NCI-H2171 (cell line): Measurements from ENCODE around the gene DPP6.
"Not testable (repeated sequence)": the region's sequence is repeated elsewhere in the genome, so short reads cannot be mapped to it uniquely, and the experiment has no call there.

Source experiments
- DNase-seq: peaks from one replicate; lab custom pipeline; 2025; lab: John Stamatoyannopoulos, UW

Gene DPP6

GRCh38 chr7:154656618-154657017 is 604.4 kb downstream of the DPP6 start:
- DNase-seq = no peak

GRCh38 chr7:154666768-154667167 is 614.6 kb downstream of the DPP6 start:
- no peak for DNase-seq

GRCh38 chr7:154672659-154673415 is 620.6 kb downstream of the DPP6 start:
- DNase-seq = no peak

DNA sequence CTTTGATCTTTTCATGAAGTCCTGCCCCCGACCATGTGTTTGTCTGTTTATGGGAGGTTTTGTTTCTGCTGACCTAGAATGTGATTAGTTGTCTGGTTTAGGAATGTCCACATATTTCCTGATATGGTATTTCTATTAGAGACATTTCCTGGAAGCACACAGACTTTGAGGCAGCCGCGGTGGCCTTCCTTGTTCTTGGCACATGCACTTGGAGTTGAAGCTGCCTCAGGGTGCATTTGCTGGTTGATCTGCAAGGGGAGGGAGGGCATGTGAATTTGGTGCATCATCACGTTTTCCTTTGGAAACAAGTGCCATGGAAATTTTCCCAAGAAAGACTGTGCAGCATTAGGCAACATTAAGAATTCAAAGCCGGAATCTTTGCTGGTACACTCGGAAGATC is 622.0 kb downstream of the DPP6 start:
- no peak for DNase-seq

DNA sequence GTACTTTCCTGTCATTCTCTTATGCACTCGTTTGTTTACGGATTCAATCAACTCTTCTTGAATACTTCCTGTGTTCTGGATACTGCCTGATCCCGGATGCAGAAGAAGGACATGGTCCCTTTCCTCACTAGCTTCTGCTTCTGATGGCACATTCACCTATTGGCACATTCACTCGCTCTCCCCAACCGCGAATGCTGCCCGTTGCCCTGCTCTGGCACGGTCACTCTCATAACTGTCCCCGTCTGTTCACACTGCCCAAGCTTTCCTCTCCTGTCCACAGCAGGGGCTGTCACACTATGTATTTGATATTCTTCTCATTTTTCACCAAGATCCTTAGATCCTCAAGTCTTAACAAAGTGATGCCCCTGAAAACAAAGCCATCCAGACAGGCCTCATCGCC is 623.4 kb downstream of the DPP6 start:
- no peak for DNase-seq

- DNase-seq = not testable (repeated sequence)
Measured at GRCh38 chr7:154676033-154676421, 623.8 kb downstream of the DPP6 start.

GRCh38 chr7:154676422-154677073 is 624.4 kb downstream of the DPP6 start:
- DNase-seq = no peak

DNA sequence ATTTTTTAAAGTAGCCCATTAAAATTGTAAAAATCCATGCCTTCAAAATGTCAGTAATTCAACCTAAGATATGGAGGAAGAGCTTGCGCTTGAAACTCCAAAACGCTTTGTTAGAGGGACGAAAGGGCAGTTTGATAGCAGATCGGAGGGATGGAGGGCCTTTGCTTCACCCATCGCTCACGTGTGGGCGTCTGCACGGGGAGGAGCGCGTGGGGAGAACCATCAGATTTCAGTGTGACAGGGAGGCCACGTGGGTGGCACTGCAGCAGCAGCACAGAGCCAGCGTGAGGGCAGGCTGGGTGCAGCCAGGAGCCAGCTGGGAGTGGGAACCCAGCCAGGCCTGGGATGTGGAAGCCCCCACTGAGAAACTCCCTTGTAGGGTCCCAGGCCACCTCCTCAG is 625.3 kb downstream of the DPP6 start:
- no peak for DNase-seq

GRCh38 chr7:154678001-154678550 is 625.9 kb downstream of the DPP6 start:
- not testable (repeated sequence) for DNase-seq

DNA sequence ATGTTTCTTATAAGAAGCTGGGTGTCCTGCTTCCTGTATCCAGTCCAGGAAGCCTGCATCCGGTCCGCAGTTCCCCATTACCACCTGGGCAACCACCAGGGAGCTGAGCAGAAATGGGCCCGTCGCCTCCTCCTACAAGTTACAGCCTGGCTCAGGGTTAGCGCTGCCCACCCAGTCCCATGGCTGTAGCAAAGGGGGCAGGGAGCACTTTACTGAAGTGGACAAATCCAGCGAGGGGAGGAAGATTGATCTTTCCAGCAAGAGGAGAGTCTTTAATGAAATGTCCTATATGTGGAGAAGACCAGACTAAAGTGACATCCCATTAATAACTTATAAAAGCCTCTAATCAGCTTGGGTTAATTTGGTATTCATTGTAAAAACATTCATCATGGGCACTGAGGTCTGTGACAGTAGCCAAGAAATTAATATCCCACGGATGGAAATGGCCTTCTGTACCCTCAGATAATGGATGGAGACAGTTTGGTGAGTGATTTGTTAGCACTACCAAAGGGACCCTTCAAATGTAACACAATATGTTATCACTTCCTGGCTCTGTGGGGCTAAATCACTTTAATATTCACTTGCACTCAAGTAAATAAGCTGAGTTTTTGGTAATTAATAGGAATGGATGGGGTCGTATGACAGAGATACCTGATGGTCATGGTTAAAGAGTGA is 627.3 kb downstream of the DPP6 start:
- no peak for DNase-seq

GRCh38 chr7:154680894-154681659 is 628.9 kb downstream of the DPP6 start:
- no peak for DNase-seq

- DNase-seq = no peak
Measured at GRCh38 chr7:154682003-154682402, 629.8 kb downstream of the DPP6 start.

GRCh38 chr7:154684666-154685563 is 632.7 kb downstream of the DPP6 start:
- DNase-seq = no peak

DNA sequence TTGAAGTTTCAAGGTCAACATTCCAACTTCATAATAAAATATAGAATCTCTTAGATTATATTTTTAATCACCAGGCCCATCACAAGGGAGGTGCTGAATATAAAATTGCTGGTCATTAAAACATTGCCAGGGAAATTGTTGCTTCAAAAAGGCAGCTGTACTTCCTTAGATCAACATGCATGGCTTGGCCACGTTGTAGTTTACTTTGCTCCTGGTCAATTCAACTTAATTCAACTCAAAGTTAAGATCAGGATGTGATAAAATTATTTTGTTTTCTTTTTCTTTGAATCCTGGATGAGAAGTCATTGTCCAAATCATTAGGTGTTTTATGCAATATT is 633.3 kb downstream of the DPP6 start:
- no peak for DNase-seq

DNA sequence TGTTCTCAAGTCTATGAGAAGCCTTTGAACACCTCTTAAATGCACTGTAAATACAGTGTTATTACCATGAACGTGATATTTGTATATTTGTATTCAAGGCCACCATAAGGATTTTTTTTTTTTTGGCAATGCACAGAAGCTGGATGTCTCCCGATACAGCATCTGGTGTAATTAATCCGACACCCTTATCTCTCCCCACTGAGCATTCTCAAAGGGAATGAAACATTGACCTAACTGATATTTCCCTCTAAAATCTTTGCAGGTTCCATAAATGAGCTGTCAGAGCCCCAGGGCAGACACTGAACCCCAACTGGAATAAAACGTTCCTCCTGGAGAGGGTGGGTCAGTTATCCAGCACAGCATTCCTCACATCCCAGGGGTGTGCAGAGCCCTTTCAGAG is 634.1 kb downstream of the DPP6 start:
- no peak for DNase-seq

GRCh38 chr7:154688952-154689351 is 636.8 kb downstream of the DPP6 start:
- no peak for DNase-seq

DNA sequence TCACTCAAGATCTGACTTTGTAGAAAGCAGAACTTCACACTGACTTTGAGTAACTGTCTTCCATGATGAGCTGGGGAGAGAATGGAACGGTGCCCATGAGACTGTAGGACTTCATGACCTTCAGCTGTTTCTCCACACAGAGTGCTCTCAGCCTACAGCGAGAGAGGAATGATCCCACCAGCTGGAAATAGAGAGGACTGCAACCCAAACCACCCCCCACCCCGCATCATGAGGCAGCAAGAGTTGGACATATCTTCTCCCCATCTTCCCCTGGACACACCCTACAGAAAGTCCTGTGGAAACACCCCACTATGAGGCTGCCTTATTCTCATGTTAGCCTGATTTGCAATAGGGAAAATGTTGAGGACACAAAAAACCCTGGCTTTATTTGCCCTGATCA is 638.2 kb downstream of the DPP6 start:
- DNase-seq = no peak

DNA sequence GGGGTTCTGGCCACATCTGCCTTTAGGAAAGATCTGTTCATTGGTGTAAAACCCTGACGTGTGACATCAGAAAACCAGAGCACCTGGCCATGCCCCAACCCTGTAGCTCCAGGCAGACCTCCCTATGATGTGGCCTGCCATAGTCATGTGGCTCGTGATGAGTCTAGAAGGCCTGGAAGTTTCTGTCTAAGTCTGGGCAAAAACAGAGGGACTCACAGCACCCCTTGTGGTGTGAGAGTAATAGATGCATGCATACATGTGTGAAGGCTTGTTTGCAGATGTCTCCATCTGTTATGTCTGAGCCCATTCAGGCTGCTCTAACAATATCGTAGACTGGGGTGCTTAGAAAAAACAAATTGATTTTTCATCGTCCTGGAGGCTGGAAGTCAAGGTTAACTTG is 641.5 kb downstream of the DPP6 start:
- DNase-seq = no peak

DNA sequence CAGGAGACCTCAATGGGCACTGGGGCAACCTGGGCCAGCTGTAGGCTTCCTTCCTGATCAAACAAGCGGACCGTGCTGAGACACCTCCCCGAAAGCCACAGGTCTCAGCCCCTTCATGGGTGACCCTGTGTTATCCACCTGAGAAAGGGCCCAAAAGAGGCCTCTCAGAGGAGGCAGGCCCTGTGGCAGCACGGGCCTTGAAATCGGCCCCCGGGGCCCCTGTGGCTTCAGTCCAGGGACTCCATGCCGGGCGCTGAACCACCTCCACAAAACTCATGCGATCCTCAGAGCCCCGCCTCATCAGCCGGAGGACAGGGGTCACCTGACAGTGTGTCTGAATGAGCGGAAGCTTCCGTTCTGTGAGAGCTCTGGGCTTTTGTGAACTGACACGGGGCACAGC is 643.6 kb downstream of the DPP6 start:
- DNase-seq = no peak

DNA sequence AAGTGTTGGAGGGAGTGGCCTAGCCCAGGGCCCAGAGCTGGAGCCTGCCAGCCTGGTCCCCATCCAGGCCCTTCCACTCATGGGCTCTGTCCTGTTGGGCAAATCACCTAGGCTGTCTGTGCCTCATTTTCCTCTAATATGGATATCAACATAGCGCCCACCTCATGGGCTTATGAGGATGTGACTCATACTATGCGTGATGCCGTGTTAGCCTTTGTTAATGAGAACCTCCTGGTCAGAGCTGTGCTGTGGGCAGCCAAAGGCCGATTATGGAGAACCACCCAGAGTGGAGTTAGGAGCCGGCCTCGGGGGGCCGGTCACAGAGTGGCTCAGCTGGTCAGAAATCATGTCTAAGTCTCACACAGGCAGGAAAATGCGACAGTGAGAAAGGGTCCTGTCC is 644.4 kb downstream of the DPP6 start:
- DNase-seq = no peak

GRCh38 chr7:154698726-154699291 is 646.6 kb downstream of the DPP6 start:
- DNase-seq = no peak
